HCT116 (cell line): ENCODE data around the gene EMILIN2. TPM values are rescaled to one million over a fixed set of nuclear protein-coding genes. Genes with fewer than 3 reads are reported as not detected.

Source experiments
- ATAC-seq: fragments of 200-7000 bp; cut with Tn5 transposase; 2 replicates; pipeline ENCODE4 v1.9.1; 2020; ENCODE audit warnings: mild to moderate bottlenecking, moderate library complexity
- BruUV-seq: library from RNA; stranded (reverse); fragments of 400-500 nt; replicated peaks from 2 replicates; lab custom pipeline; 2021; lab: Mats Ljungman, UMichigan
- CTCF ChIA-PET: fragments of 300-600 bp; sonication (Branson Sonifier 250); formaldehyde crosslinking; loops from one replicate; lab custom pipeline; 2021; ENCODE audit warnings: antibody characterized with exemption; lab: Charles Lee
- POLR2A ChIA-PET: fragments of 300-600, 350-600 bp; sonication (Branson Sonifier 250); formaldehyde crosslinking; loops from one replicate; lab custom pipeline; 2021; ENCODE audit warnings: antibody characterized with exemption; lab: Charles Lee
- RAD21 ChIA-PET, 2 experiments: fragments of 300-600 bp; sonication (Branson Sonifier 250); formaldehyde crosslinking; loops; one replicate each; lab custom pipeline; 2023; ENCODE audit warnings: low total read pairs in 2 of 2; ENCODE audit not compliant: uncharacterized antibody in 2 of 2, unreplicated experiment in 2 of 2, low non-redundant PET in 1 of 2; lab: Charles Lee
- DNase-seq: peaks from one replicate; pipeline ENCODE4 v3.0.0-alpha.2; 2010; ENCODE audit warnings: low read depth, low spot score
- H2AFZ ChIP-seq: fragments of 200-600 bp; shearing (Covaris generic), sonication (generic); 2 replicates; pipeline ENCODE4 v1.6.1; 2017; ENCODE audit warnings: low read depth, mixed run types, mixed read lengths, antibody characterized with exemption, low read length; ENCODE audit not compliant: poor library complexity, severe bottlenecking
- H3K27ac ChIP-seq: 2 replicates; pipeline ENCODE4 v1.5.1; 2012; ENCODE audit warnings: low read depth, low read length
- H3K27me3 ChIP-seq: fragments of 200-600 bp; sonication (generic); 2 replicates; pipeline ENCODE4 v1.6.1; 2016; ENCODE audit warnings: mixed run types, low read length, mixed read lengths; ENCODE audit not compliant: insufficient read depth
- H3K36me3 ChIP-seq, 2 experiments: fragments of 200-500 bp in 1 of 2; fragments of 200-600 bp in 1 of 2; sonication (Bioruptor generic) in 1 of 2; sonication (generic) in 1 of 2; 2 replicates each; pipeline versions ENCODE4 v1.5.1 to v1.6.1; 2014 to 2016; ENCODE audit warnings: low read length in 2 of 2, inconsistent platforms in 1 of 2, mixed read lengths in 1 of 2, mixed run types in 1 of 2; ENCODE audit not compliant: insufficient read depth in 2 of 2, control insufficient read depth in 1 of 2
- H3K4me1 ChIP-seq, 2 experiments: fragments of 200-600 bp in 1 of 2; sonication (generic) in 1 of 2; 2 replicates each; pipeline versions ENCODE4 v1.5.1 to v1.6.1; 2012 to 2017; ENCODE audit warnings: low read length in 2 of 2, inconsistent platforms in 1 of 2, mild to moderate bottlenecking in 1 of 2, mixed read lengths in 1 of 2, mixed run types in 1 of 2, moderate library complexity in 1 of 2; ENCODE audit not compliant: insufficient read depth in 2 of 2, control insufficient read depth in 1 of 2
- H3K4me2 ChIP-seq: fragments of 200-600 bp; sonication (generic); 2 replicates; pipeline ENCODE4 v1.6.1; 2017; ENCODE audit warnings: mixed run types, low read length, mixed read lengths
- H3K4me3 ChIP-seq, 2 experiments: fragments of 200-600 bp in 1 of 2; sonication (generic) in 1 of 2; replicated peaks in 1 of 2; 2 replicates each; pipeline ENCODE4 v1.5.1; 2011 to 2016; ENCODE audit warnings: low read length in 2 of 2, control low read depth in 1 of 2, low read depth in 1 of 2, mild to moderate bottlenecking in 1 of 2, mixed read lengths in 1 of 2, mixed run types in 1 of 2
- H3K79me2 ChIP-seq: fragments of 200-600 bp; sonication (generic); 2 replicates; pipeline ENCODE4 v1.6.1; 2017; ENCODE audit warnings: mild to moderate bottlenecking, mixed run types, low read length, moderate library complexity, mixed read lengths; ENCODE audit not compliant: insufficient read depth
- H3K9ac ChIP-seq: fragments of 200-600 bp; sonication (generic); 2 replicates; pipeline ENCODE4 v1.6.1; 2016; ENCODE audit warnings: low read length, mixed read lengths
- H3K9me2 ChIP-seq: fragments of 200-600 bp; sonication (generic), shearing (Covaris generic); 2 replicates; pipeline ENCODE4 v1.6.1; 2017; ENCODE audit warnings: mixed run types, mild to moderate bottlenecking, moderate library complexity; ENCODE audit not compliant: insufficient read depth
- H3K9me3 ChIP-seq, 2 experiments: fragments of 200-500 bp in 1 of 2; fragments of 200-600 bp in 1 of 2; sonication (Bioruptor generic) in 1 of 2; sonication (generic) in 1 of 2; 2 replicates each; pipeline ENCODE4 v1.6.1; 2014 to 2017; ENCODE audit warnings: low read length in 2 of 2, mixed read lengths in 2 of 2, inconsistent platforms in 1 of 2, low read depth in 1 of 2, mild to moderate bottlenecking in 1 of 2, mixed run types in 1 of 2, moderate library complexity in 1 of 2; ENCODE audit not compliant: control insufficient read depth in 1 of 2, insufficient read depth in 1 of 2
- H4K20me1 ChIP-seq: fragments of 200-600 bp; sonication (generic), shearing (Covaris generic); 2 replicates; pipeline ENCODE4 v1.6.1; 2017; ENCODE audit warnings: mixed run types, mild to moderate bottlenecking, moderate library complexity; ENCODE audit not compliant: insufficient read depth
- ATF3 ChIP-seq: IDR thresholded peaks from 2 replicates; pipeline ENCODE4 v1.6.1; 2012
- CEBPB ChIP-seq: IDR thresholded peaks from 2 replicates; pipeline ENCODE4 v1.6.1; 2012; ENCODE audit warnings: low read depth
- CTCF ChIP-seq, 3 experiments: fragments of 200-600 bp in 1 of 3; sonication (generic) in 1 of 3; IDR thresholded peaks in 2 of 3; conservative IDR thresholded peaks in 1 of 3; 2 replicates each; pipeline ENCODE4 v1.5.1; 2012 to 2017; ENCODE audit warnings: low read depth in 2 of 3, low read length in 2 of 3, antibody characterized with exemption in 1 of 3, borderline replicate concordance in 1 of 3, control low read depth in 1 of 3, mild to moderate bottlenecking in 1 of 3, mixed read lengths in 1 of 3, mixed run types in 1 of 3, moderate library complexity in 1 of 3; ENCODE audit not compliant: insufficient read depth in 1 of 3
- EGR1 ChIP-seq: IDR thresholded peaks from 2 replicates; pipeline ENCODE4 v1.6.1; 2012; ENCODE audit warnings: low read depth
- EZH2phosphoT487 ChIP-seq: fragments of 200-600 bp; IDR thresholded peaks from 2 replicates; pipeline ENCODE4 v1.6.1; 2018; ENCODE audit warnings: antibody characterized with exemption, borderline replicate concordance
- FOSL1 ChIP-seq: IDR thresholded peaks from 2 replicates; pipeline ENCODE4 v1.6.1; 2012; ENCODE audit warnings: low read depth
- JUND ChIP-seq: IDR thresholded peaks from 2 replicates; pipeline ENCODE4 v1.6.1; 2012
- MAX ChIP-seq: IDR thresholded peaks from 2 replicates; pipeline ENCODE4 v1.6.1; 2012
- RAD21 ChIP-seq: IDR thresholded peaks from 2 replicates; pipeline ENCODE4 v1.6.1; 2012; ENCODE audit warnings: low read depth, mild to moderate bottlenecking
- TCF7L2 ChIP-seq: IDR thresholded peaks from 2 replicates; pipeline ENCODE4 v1.7.0; 2011; ENCODE audit warnings: borderline replicate concordance, inconsistent platforms; ENCODE audit not compliant: insufficient read depth, insufficient read length; ENCODE audit errors: extremely low read depth
- YY1 ChIP-seq: IDR thresholded peaks from 2 replicates; pipeline ENCODE4 v1.6.1; 2011; ENCODE audit warnings: low read length, low read depth, moderate library complexity, mild to moderate bottlenecking; ENCODE audit not compliant: insufficient replicate concordance; ENCODE audit errors: extremely low read depth
- ZBTB33 ChIP-seq: IDR thresholded peaks from 2 replicates; pipeline ENCODE4 v1.6.1; 2011; ENCODE audit warnings: mild to moderate bottlenecking, low read length, moderate library complexity; ENCODE audit not compliant: insufficient replicate concordance; ENCODE audit errors: extremely low read depth
- ZFX ChIP-seq: fragments of 450-650 bp; IDR thresholded peaks from 2 replicates; pipeline ENCODE4 v1.6.1; 2017
- intact Hi-C: fragments of 100-400 bp; cut with micrococcal nuclease; formaldehyde crosslinking; loops from 2 replicates; pipeline ENCODE4 v1.10.0; 2022
- total RNA-seq: library from RNA; stranded (reverse); gene quantifications from one replicate; pipeline ENCODE4 v1.2.1, GENCODE V29; 2021; ENCODE audit not compliant: unreplicated experiment

The EMILIN2 gene
- total RNA-seq, 1 experiment from 2014 or later = 23.4 TPM

GRCh38 chr18:2954869-2955645 is 108.3 kb downstream of the EMILIN2 start:
- Histone ChIP-seq H3K9me2 (no peaks in the 10 kb centered on the region), H4K20me1 (no peaks in the 10 kb centered on the region), H2AFZ (no peak overlapping the region), H3K4me2 (no peak overlapping the region), H3K9me3 (no peaks in the 10 kb centered on the region), H3K27ac (no peak overlapping the region), H3K79me2 (no peaks in the 10 kb centered on the region)
- no peak for DNase-seq
- POLR2A ChIA-PET = no interaction called here
- TF ChIP-seq YY1 (no peak), MAX (no peak), ZFX (no peak), CEBPB (no peak), EGR1 (no peak), RAD21 (no peak), EZH2phosphoT487 (no peak), ATF3 (no peak), FOSL1 (no peak), CTCF (IDR thresholded peaks at IDR 0.05 in 2 of 3, conservative IDR thresholded peaks at IDR 0.05 in 1 of 3; ENCODE audit: borderline replicate concordance in 1 of 3, insufficient read depth in 1 of 3, low read depth in 2 of 3, low read length in 2 of 3) (no peak), ZBTB33 (no peak), TCF7L2 (no peak), JUND (no peak)
- TF ChIP-seq, all 23 proteins: peak for 0
- no peaks in the 10 kb centered on the region for H3K4me1 ChIP-seq
- intact Hi-C loops = no loop called here
- no peak overlapping the region for H3K4me3 ChIP-seq
- H3K9ac ChIP-seq = no peak overlapping the region
- BruUV-seq = no TSS peak
- peaks cover 0 to 4% of the 10 kb centered on the region in 2 experiments; a peak in 1 of 4 replicates for H3K36me3 ChIP-seq
- no peak for ATAC-seq
- ChIA-PET CTCF (no interaction called here), RAD21 (no interaction called here)
- H3K27me3 ChIP-seq = no peaks in the 10 kb centered on the region
